H1 (cell line): ENCODE results near the gene PRMT1. TPM values are rescaled to one million over a fixed set of nuclear protein-coding genes. Genes with fewer than 3 reads are reported as not detected.

Experiments used
- ATF3 ChIP-seq: IDR thresholded peaks from 2 replicates; pipeline ENCODE4 v1.6.1; 2011; ENCODE audit warnings: low read depth, mild to moderate bottlenecking, low read length; ENCODE audit not compliant: insufficient read depth
- BCL11A ChIP-seq, 2 experiments: IDR thresholded peaks; one replicate each; pipeline ENCODE4 v1.6.1; 2011; ENCODE audit warnings: low read depth in 2 of 2, low read length in 2 of 2, mild to moderate bottlenecking in 2 of 2
- CEBPB ChIP-seq: IDR thresholded peaks from 2 replicates; pipeline ENCODE4 v1.6.1; 2012; ENCODE audit warnings: low read depth, low read length
- CHD1 ChIP-seq: IDR thresholded peaks from 2 replicates; pipeline ENCODE4 v1.6.1; 2012; ENCODE audit warnings: low read depth, low read length, improper control_type of control experiment
- CHD2 ChIP-seq: IDR thresholded peaks from 2 replicates; pipeline ENCODE4 v1.6.1; 2012; ENCODE audit warnings: low read length, improper control_type of control experiment
- CTBP2 ChIP-seq: IDR thresholded peaks from 2 replicates; pipeline ENCODE4 v1.7.0; 2011; ENCODE audit warnings: borderline replicate concordance, mild to moderate bottlenecking, moderate library complexity, mixed read lengths, low read length; ENCODE audit not compliant: insufficient read depth, insufficient read length
- E2F6 ChIP-seq: IDR thresholded peaks from 2 replicates; pipeline ENCODE4 v1.6.1; 2012; ENCODE audit warnings: inconsistent platforms
- EGR1 ChIP-seq: IDR thresholded peaks from 2 replicates; pipeline ENCODE4 v1.6.1; 2011; ENCODE audit warnings: low read depth, low read length, borderline replicate concordance
- HDAC2 ChIP-seq, 2 experiments: fragments of 300-600 bp in 1 of 2; sonication (generic) in 1 of 2; IDR thresholded peaks; 2 replicates each; pipeline ENCODE4 v1.6.1; 2011 to 2012; ENCODE audit warnings: low read depth in 2 of 2, low read length in 2 of 2, mild to moderate bottlenecking in 2 of 2, moderate library complexity in 2 of 2, borderline replicate concordance in 1 of 2, inconsistent platforms in 1 of 2
- HDAC6 ChIP-seq: IDR thresholded peaks from one replicate; pipeline ENCODE4 v1.7.1; 2012; ENCODE audit warnings: low read depth, mild to moderate bottlenecking, inconsistent platforms, low read length, moderate library complexity
- KDM1A ChIP-seq: fragments of 200-600, 300-600 bp; sonication (generic); IDR thresholded peaks from 2 replicates; pipeline ENCODE4 v1.7.1; 2016; ENCODE audit warnings: mild to moderate bottlenecking, low read length, borderline replicate concordance
- NRF1 ChIP-seq: IDR thresholded peaks from 2 replicates; pipeline ENCODE4 v1.6.1; 2011; ENCODE audit warnings: mild to moderate bottlenecking, low read depth, low read length, improper control_type of control experiment
- PHF8 ChIP-seq: fragments of 200-600 bp; sonication (generic); conservative IDR thresholded peaks from 2 replicates; pipeline ENCODE4 v1.7.1; 2012; ENCODE audit warnings: low read depth, mild to moderate bottlenecking, inconsistent platforms, low read length, moderate library complexity
- POLR2AphosphoS5 ChIP-seq: IDR thresholded peaks from 2 replicates; pipeline ENCODE4 v1.6.1; 2011; ENCODE audit warnings: low read depth, low read length
- RAD21 ChIP-seq, 2 experiments: IDR thresholded peaks in 1 of 2; conservative IDR thresholded peaks in 1 of 2; 2 replicates each; pipeline ENCODE4 v1.6.1; 2011; ENCODE audit warnings: low read depth in 2 of 2, low read length in 2 of 2, improper control_type of control experiment in 1 of 2, inconsistent platforms in 1 of 2, mild to moderate bottlenecking in 1 of 2, moderate library complexity in 1 of 2
- RBBP5 ChIP-seq: IDR thresholded peaks from 2 replicates; pipeline ENCODE4 v1.7.1; 2012; ENCODE audit warnings: low read depth, mild to moderate bottlenecking, inconsistent platforms, low read length, moderate library complexity, borderline replicate concordance
- RFX5 ChIP-seq: IDR thresholded peaks from 2 replicates; pipeline ENCODE4 v1.6.1; 2011; ENCODE audit warnings: low read depth, low read length, improper control_type of control experiment, borderline replicate concordance
- SIRT6 ChIP-seq: IDR thresholded peaks from one replicate; pipeline ENCODE4 v1.7.1; 2012; ENCODE audit warnings: low read length, inconsistent platforms
- SIX5 ChIP-seq: IDR thresholded peaks from 2 replicates; pipeline ENCODE4 v1.6.1; 2011; ENCODE audit warnings: mild to moderate bottlenecking, low read depth, low read length
- SP2 ChIP-seq: IDR thresholded peaks from 2 replicates; pipeline ENCODE4 v1.6.1; 2012; ENCODE audit warnings: mild to moderate bottlenecking, low read length, inconsistent platforms
- SP4 ChIP-seq: IDR thresholded peaks from 2 replicates; pipeline ENCODE4 v1.6.1; 2012; ENCODE audit warnings: low read length, inconsistent platforms
- YY1 ChIP-seq: IDR thresholded peaks from 2 replicates; pipeline ENCODE4 v1.6.1; 2011; ENCODE audit warnings: low read depth, mild to moderate bottlenecking, low read length
- ZNF274 ChIP-seq: IDR thresholded peaks from 2 replicates; pipeline ENCODE4 v1.7.0; 2012; ENCODE audit warnings: low read length, borderline replicate concordance; ENCODE audit errors: extremely low read depth
- polyA plus RNA-seq, 7 experiments: library from polyadenylated mRNA; depleted of rRNA in 3 of 7; stranded (reverse) in 5 of 7; unstranded in 2 of 7; fragments of >200 nt in 5 of 7; fragments of 200-250 nt in 2 of 7; gene quantifications; 1 replicate in 5 of 7; 2 replicates in 1 of 7; 4 replicates in 1 of 7; pipeline versions ENCODE4 v1.2.1 to v1.2.3, GENCODE V29; 2011 to 2013; ENCODE audit warnings: missing spikeins in 2 of 7, mixed read lengths in 2 of 7
- total RNA-seq: library from RNA; stranded (reverse); fragmentation: NEBNext Ultra II Directional; extraction: Animal tissue kit (Norgen Biotek cat#: 25700); gene quantifications from 2 replicates; pipeline ENCODE4 v1.2.1, GENCODE V29; 2021

PRMT1 gene
- total and polyA plus RNA-seq, 2 of the 8 experiments (the other 6 are each of a cell fraction or from before 2014, with no cell fraction given): 561 to 1,215 TPM

- TF ChIP-seq BCL11A (IDR thresholded peaks at IDR 0.05; ENCODE audit: low read depth in 2 of 2, low read length in 2 of 2) (no peak), SP4 (peak; percentile 88; the same call in 1 of the 2 replicates), E2F6 (no peak), CTBP2 (peak; percentile 36), KDM1A (0 out of 2 replicates have a peak, but pooled peaks have one; percentile 25), HDAC2 (IDR thresholded peaks at IDR 0.05; ENCODE audit: borderline replicate concordance in 1 of 2, low read depth in 2 of 2, low read length in 2 of 2) (no peak), SIRT6 (no peak), HDAC6 (no peak), RAD21 (IDR thresholded peaks at IDR 0.05 in 1 of 2, conservative IDR thresholded peaks at IDR 0.05 in 1 of 2; ENCODE audit: low read depth in 2 of 2, low read length in 2 of 2) (peak; percentile 55 to 66), NRF1 (no peak), SP2 (no peak), ATF3 (no peak), PHF8 (no peak), RBBP5 (no peak; the same call in 1 of the 2 replicates), CHD2 (no peak), CEBPB (no peak), YY1 (0 out of 2 replicates have a peak, but pooled peaks have one; percentile 37), SIX5 (no peak), CHD1 (no peak), EGR1 (no peak), ZNF274 (no peak), POLR2AphosphoS5 (0 out of 2 replicates have a peak, but pooled peaks have one; percentile 40), RFX5 (no peak)
These were observed 4.7 kb upstream of the PRMT1 start (continued) for GRCh38 chr19:49672131-49672919.
